ENCODE measurements around the gene SEL1L. TPM values are rescaled to one million over a fixed set of nuclear protein-coding genes. Genes with fewer than 3 reads are reported as not detected.
"Not testable (repeated sequence)": the region's sequence is repeated elsewhere in the genome, so short reads cannot be mapped to it uniquely, and the experiment has no call there.

The SEL1L gene
- total RNA-seq, 1 donor from 2014 or later = 104 TPM

DNA sequence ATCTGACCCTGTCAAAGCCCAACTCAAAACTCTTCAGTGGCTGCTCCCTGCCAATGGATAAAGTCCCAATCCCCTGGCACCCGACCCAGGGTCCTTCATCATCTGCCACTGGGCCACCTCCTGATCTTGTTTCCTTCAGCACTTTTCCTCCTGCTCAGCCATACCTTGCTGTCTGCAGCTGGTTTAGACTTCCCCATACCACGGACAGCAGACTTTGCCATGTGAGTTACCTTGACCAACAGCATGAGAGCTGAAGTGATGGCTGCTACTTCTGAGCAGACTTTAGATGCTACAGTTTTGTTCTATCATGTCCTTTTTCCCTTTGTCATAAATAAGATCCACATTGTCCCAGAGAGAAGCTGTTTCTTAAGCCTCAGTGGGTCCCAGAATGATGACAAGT, 100.3 kb downstream of the SEL1L start:
- Histone ChIP-seq H3K4me1 (peaks cover 15% of the 10 kb centered on the region), H3K27ac (no peak overlapping the region), H3K4me3 (no peak overlapping the region), H3K9me3 (no peaks in the 10 kb centered on the region), H3K36me3 (no peaks in the 10 kb centered on the region), H3K27me3 (ENCODE audit: low read depth) (peaks cover 38% of the 10 kb centered on the region)
- ATAC-seq = no peak
- TF ChIP-seq, protein P1, sequence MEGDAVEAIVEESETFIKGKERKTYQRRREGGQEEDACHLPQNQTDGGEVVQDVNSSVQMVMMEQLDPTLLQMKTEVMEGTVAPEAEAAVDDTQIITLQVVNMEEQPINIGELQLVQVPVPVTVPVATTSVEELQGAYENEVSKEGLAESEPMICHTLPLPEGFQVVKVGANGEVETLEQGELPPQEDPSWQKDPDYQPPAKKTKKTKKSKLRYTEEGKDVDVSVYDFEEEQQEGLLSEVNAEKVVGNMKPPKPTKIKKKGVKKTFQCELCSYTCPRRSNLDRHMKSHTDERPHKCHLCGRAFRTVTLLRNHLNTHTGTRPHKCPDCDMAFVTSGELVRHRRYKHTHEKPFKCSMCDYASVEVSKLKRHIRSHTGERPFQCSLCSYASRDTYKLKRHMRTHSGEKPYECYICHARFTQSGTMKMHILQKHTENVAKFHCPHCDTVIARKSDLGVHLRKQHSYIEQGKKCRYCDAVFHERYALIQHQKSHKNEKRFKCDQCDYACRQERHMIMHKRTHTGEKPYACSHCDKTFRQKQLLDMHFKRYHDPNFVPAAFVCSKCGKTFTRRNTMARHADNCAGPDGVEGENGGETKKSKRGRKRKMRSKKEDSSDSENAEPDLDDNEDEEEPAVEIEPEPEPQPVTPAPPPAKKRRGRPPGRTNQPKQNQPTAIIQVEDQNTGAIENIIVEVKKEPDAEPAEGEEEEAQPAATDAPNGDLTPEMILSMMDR (IDR thresholded peaks at IDR 0.05) = no peak
- intact Hi-C loops (cut with DNase I) = no loop called here
- DNase-seq = no peak

DNA sequence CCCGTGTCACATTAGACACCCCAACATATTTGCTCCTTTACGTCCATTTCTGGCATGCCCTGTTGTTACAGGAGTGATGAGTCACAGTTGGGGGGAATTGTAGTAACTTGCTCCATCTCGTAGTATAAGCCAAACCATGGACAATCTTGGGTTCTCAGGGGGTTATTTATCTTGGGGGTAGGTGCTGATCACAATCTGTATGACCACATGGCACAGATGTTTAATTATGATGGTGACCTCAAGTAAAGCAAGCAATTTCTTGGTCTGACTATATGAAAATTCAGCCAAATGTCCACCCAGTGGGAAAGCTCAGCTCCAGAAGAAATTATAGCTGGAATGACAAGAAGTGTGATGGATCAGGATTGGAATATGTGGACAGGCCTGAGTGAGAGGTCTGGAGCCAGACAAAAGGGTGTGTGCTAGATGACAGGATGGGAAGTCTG, 101.4 kb downstream of the SEL1L start:
- Histone ChIP-seq H3K9me3 (no peaks in the 10 kb centered on the region), H3K27ac (no peak overlapping the region), H3K4me1 (peaks cover 21% of the 10 kb centered on the region), H3K4me3 (no peak overlapping the region), H3K36me3 (no peaks in the 10 kb centered on the region), H3K27me3 (ENCODE audit: low read depth) (peaks cover 28% of the 10 kb centered on the region)
- ATAC-seq (no peak), DNase-seq (no peak)
- intact Hi-C loops (cut with DNase I) = no loop called here
- TF ChIP-seq, protein P1 (IDR thresholded peaks at IDR 0.05) = no peak

DNA sequence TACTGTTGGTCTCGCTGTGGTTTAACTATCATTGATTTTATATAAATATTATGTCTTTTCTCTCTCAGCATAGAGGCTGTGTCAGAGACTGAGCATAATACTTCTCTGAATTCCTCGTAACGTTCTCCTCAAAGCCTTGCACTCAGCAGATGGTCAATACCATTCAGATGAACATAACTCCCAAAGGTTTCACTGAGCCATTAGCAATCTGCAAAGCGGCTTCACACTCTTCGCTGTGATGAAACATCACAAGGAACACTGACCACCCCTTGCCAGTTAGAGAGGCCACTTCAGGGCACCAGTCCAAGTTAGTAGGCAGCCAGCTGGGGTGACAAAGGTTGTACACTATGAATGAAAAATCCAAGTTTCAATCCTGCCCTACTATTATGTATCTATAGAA, 103.4 kb downstream of the SEL1L start:
- ATAC-seq (no peak), DNase-seq (no peak)
- Histone ChIP-seq H3K27ac (no peak overlapping the region), H3K27me3 (ENCODE audit: low read depth) (peaks cover 10% of the 10 kb centered on the region), H3K4me3 (no peak overlapping the region), H3K36me3 (no peaks in the 10 kb centered on the region), H3K4me1 (peaks cover 13% of the 10 kb centered on the region), H3K9me3 (no peaks in the 10 kb centered on the region)
- intact Hi-C loops (cut with DNase I) = no loop called here
- TF ChIP-seq, protein P1 (IDR thresholded peaks at IDR 0.05) = no peak

DNA sequence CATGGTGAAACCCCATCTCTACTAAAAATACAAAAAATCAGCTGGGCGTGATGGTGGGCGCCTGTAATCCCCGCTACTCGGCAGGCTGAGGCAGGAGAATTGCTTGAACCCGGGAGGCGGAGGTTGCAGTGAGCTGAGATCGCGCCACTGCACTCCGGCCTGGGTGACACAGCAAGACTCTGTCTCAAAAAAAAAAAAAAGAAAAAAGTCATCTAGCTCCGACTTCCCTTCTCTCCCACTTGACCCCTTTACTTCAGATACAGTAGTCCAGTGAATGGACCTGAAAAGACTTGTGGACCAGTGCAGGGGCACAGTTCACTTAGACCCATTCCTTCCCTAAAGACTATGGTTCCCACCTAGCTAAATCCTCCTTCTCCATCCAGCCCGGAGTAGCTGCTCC, 103.9 kb downstream of the SEL1L start:
- H3K4me3 ChIP-seq; H3K4me1 ChIP-seq; H3K9me3 ChIP-seq; H3K27ac ChIP-seq; intact Hi-C loops (cut with DNase I); H3K27me3 ChIP-seq (ENCODE audit: low read depth); ATAC-seq; DNase-seq; H3K36me3 ChIP-seq: not testable (repeated sequence)

DNA sequence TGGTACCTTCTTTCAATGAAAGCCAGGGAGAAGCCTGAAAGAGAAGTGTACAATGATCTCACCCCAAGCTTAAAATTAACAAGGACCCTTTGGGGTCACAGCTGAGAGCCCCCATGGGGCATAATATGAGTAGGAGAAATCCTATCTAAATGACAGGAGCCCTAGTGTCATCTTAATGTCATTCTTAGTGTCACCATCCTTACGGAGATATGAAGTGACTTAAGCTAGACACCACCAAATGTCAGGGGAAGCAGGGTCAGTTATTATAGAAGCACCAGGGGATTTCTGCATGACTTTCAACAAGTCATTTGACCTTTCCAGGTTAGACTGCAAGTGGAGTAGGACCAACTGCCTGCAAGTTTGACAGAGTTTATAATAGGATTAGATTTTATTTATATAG, 104.6 kb downstream of the SEL1L start:
- no peaks in the 10 kb centered on the region for H3K36me3 ChIP-seq
- DNase-seq (no peak), ATAC-seq (no peak)
- TF ChIP-seq, protein P1 (IDR thresholded peaks at IDR 0.05) = no peak
- no peak overlapping the region for H3K27ac ChIP-seq
- no peaks in the 10 kb centered on the region for H3K9me3 ChIP-seq
- intact Hi-C loops (cut with DNase I) = no loop called here
- H3K4me1 ChIP-seq = peaks cover 8% of the 10 kb centered on the region
- H3K27me3 ChIP-seq (ENCODE audit: low read depth) = no peaks in the 10 kb centered on the region
- H3K4me3 ChIP-seq = no peak overlapping the region

DNA sequence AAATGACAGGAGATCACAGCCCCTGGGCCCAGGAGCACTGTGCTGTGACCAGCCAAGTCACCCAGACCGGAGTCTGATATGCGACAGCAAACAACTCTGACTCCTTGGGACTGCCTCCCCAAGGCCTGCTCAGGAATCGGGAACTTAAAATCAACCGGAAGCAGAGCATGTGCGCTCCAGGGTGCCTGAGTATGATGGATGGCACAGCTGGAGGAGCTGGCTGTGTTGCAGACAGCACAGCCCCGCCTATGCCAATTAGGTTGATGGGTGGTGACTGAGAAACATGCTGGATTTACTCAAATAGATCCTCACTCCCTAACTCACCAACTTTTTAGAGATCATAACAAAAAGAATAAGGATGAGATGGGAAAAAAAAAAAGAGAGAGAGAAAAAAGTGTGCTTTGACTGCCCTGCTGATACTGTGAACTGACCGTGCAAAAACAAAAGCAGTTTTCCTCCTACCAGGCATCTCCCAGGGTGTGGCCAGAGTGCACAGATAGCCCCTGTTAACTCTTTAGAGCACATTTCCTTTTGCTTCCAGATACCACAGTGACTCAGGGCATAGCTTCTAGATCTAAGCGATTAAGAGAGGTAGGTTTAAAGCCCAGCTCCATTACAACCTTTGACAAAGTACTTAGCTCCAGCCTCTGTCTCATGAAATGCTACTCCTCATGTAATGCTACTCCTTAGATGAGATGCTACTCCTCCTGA, 106.2 kb downstream of the SEL1L start:
- no peak overlapping the region for H3K27ac ChIP-seq
- no peaks in the 10 kb centered on the region for H3K27me3 ChIP-seq (ENCODE audit: low read depth)
- intact Hi-C loops (cut with DNase I) = no loop called here
- TF ChIP-seq, protein P1 (IDR thresholded peaks at IDR 0.05) = no peak
- no peaks in the 10 kb centered on the region for H3K9me3 ChIP-seq
- ATAC-seq = peak in 1 of 2 donors; percentile 37
- no peaks in the 10 kb centered on the region for H3K36me3 ChIP-seq
- H3K4me1 ChIP-seq = peaks cover 18% of the 10 kb centered on the region
- no peak overlapping the region for H3K4me3 ChIP-seq
- DNase-seq = peak; percentile 48
